GM20000 (cell line): Measurements from ENCODE around the gene RAB5B.

Experiments used
- DNase-seq: peaks from one replicate; pipeline ENCODE4 v3.0.0; 2012; ENCODE audit warnings: low spot score
- CTCF ChIP-seq: IDR thresholded peaks from 2 replicates; pipeline ENCODE4 v1.5.1; 2012; ENCODE audit warnings: mild to moderate bottlenecking, control low read depth; ENCODE audit errors: extremely low read depth, missing control alignments

The RAB5B gene

GRCh38 chr12:56029666-56030293, 55.9 kb downstream of the RAB5B start:
- peak; percentile 59 for DNase-seq
- TF ChIP-seq CTCF: peak; percentile 65

GRCh38 chr12:56031987-56032386, 58.1 kb downstream of the RAB5B start:
- no peak for DNase-seq
- no peak for TF ChIP-seq CTCF

GRCh38 chr12:56034586-56035332, 60.9 kb downstream of the RAB5B start:
- TF ChIP-seq CTCF: no peak
- DNase-seq: no peak

- no peak for TF ChIP-seq CTCF
- no peak for DNase-seq
Observed at GRCh38 chr12:56037161-56037560, 63.3 kb downstream of the RAB5B start.

- no peak for DNase-seq
- no peak for TF ChIP-seq CTCF
Observed at GRCh38 chr12:56038022-56038655, 64.3 kb downstream of the RAB5B start.

- no peak for TF ChIP-seq CTCF
Observed at GRCh38 chr12:56040151-56040550, 66.3 kb downstream of the RAB5B start.

GRCh38 chr12:56040963-56041551, 67.2 kb downstream of the RAB5B start:
- DNase-seq: no peak
- TF ChIP-seq CTCF: no peak

More at GRCh38 chr12:56040151-56040550, 66.3 kb downstream of the RAB5B start:
- DNase-seq: no peak
